Heart right ventricle (tissue), 16 donors: ENCODE measurements around the gene LDLR. TPM values are rescaled to one million over a fixed set of nuclear protein-coding genes. Genes with fewer than 3 reads are reported as not detected.
"Not testable (repeated sequence)": the region's sequence is repeated elsewhere in the genome, so short reads cannot be mapped to it uniquely, and the experiment has no call there.

Experiments
- ATAC-seq, 8 donors: fragments of 200-7000 bp; cut with Tn5 transposase; one replicate each; pipeline ENCODE4 v1.9.1; 2020; ENCODE audit warnings: mild to moderate bottlenecking in 8 of 8, moderate library complexity in 8 of 8, moderate number of reproducible peaks in 1 of 8
- DNase-seq, 2 donors: peaks; one replicate each; pipeline ENCODE4 v3.0.0-alpha.2; 2020
- H3K27ac ChIP-seq, 10 donors: fragments of 200-600 bp; sonication (generic) in 2 of 10; one replicate each; pipeline versions ENCODE4 v1.5.0 to v1.8.0; 2020 to 2022; ENCODE audit warnings: mild to moderate bottlenecking in 3 of 10
- H3K27me3 ChIP-seq, 7 donors: fragments of 200-600 bp; one replicate each; pipeline ENCODE4 v1.8.0; 2021 to 2022; ENCODE audit warnings: mild to moderate bottlenecking in 2 of 7
- H3K36me3 ChIP-seq, 9 donors: fragments of 200-600 bp; sonication (generic) in 1 of 9; one replicate each; pipeline versions ENCODE4 v1.5.0 to v1.8.0; 2020 to 2022; ENCODE audit warnings: mild to moderate bottlenecking in 2 of 9
- H3K4me1 ChIP-seq, 9 donors: fragments of 200-600 bp; sonication (generic) in 1 of 9; one replicate each; pipeline versions ENCODE4 v1.5.0 to v1.8.0; 2020 to 2022; ENCODE audit warnings: mild to moderate bottlenecking in 4 of 9
- H3K4me3 ChIP-seq, 10 donors: fragments of 200-600 bp; sonication (generic) in 2 of 10; one replicate each; pipeline versions ENCODE4 v1.5.0 to v1.8.0; 2020 to 2022; ENCODE audit warnings: mild to moderate bottlenecking in 7 of 10, moderate library complexity in 2 of 10
- H3K9me3 ChIP-seq, 11 donors: fragments of 200-600 bp in 10 of 11; sonication (generic) in 2 of 11; one replicate each; pipeline versions ENCODE4 v1.5.0 to v1.8.0; 2013 to 2022; ENCODE audit warnings: mild to moderate bottlenecking in 2 of 11, control low read depth in 1 of 11, moderate library complexity in 1 of 11
- CTCF ChIP-seq, 9 donors: fragments of 200-600 bp; sonication (generic) in 2 of 9; IDR thresholded peaks; one replicate each; pipeline versions ENCODE4 v1.5.0 to v1.8.0; 2021 to 2022; ENCODE audit warnings: antibody characterized with exemption in 9 of 9, mild to moderate bottlenecking in 5 of 9, moderate library complexity in 1 of 9
- WGBS, 2 donors: extraction: QIAGEN DNeasy Blood & Tissue Kit; methylation state at CpG; one replicate each; pipeline ENCODE4 v1.1.7; 2013; ENCODE audit warnings: inconsistent platforms in 1 of 2; 5-methylcytosine and 5-hydroxymethylcytosine counted together
- intact Hi-C, 10 donors: fragments of 100-400 bp; cut with DNase I; formaldehyde crosslinking; loops; one replicate each; pipeline versions ENCODE4 v1.11.1 to v1.14.2; 2022
- polyA plus RNA-seq, 2 donors: library from polyadenylated mRNA; stranded (reverse); fragments of 200-250 nt; gene quantifications; one replicate each; pipeline ENCODE4 v1.2.3, GENCODE V29; 2013
- total RNA-seq, 10 donors: library from RNA; stranded (reverse); fragmentation: NEBNext Ultra II Directional in 3 of 10; extraction: Animal tissue kit (Norgen Biotek cat#: 25700) in 3 of 10; gene quantifications; one replicate each; pipeline versions ENCODE4 v1.2.1 to v1.2.4, GENCODE V29; 2021 to 2023
- donor health status: Arrhythmogenic right ventricular cardiomyopathy.
- donor health status: ischemic (EF 13 %, LVEDD 7.1; RV severe dilation, severe dysfunction).
- donor health status: healthy with polysubstance abuse.
- donor health status: DM: no; HTN: yes; CAD: no.
- donor health status: DM: no; HTN: no; CAD: no.
- donor health status: ischemic (EF 25% LVEDD 6.9; RV normal size, moderate dysfunction).
- donor health status: ischemic (EF 25% LVEDD 5.7; RV mildly dilated, moderate dysfunction).
- donor health status: healthy.
- donor health status: DM: yes; HTN: yes; CAD: no.
- donor health status: Ischemic cardiomyopathy.
- donor health status: ischemic (EF 35%, LVEDD 5.7; RV mildly dilated, moderate dysfunction).
- donor health status: nonischemic (EF 11% LVEDD 7.7; RV severe dilation, severe dysfunction).
- donor health status: DM: yes; HTN: yes; CAD: no.
- donor health status: PGD.
- donor health status: ischemic (EF 29% LVEDD 5.4; RV normal size, mild dysfunction).
- donor health status: nonischemic (EF 23%, LVEDD 6.1; RV moderate dilation, normal function).

The LDLR gene
- total and polyA plus RNA-seq, 12 donors = 4.5 to 76.1 (median 16.4) TPM

- peaks cover 0 to 11% (median 4%) of the 10 kb centered on the region in 11 donors for H3K9me3 ChIP-seq
- peak; percentile 57 to 60 for DNase-seq
- peaks cover 15 to 78% (median 62%) of the 10 kb centered on the region in 9 donors for H3K4me1 ChIP-seq
- no peak for TF ChIP-seq CTCF (IDR thresholded peaks at IDR 0.05)
- intact Hi-C loops = no loop called here
- peak overlapping the region; percentile 21 to 99 (median 75) for H3K27ac ChIP-seq
- H3K27me3 ChIP-seq = no peaks in the 10 kb centered on the region
- H3K36me3 ChIP-seq = peaks cover 0 to 55% (median 0%) of the 10 kb centered on the region in 9 donors
- WGBS, 2 donors = 65 to 71% methylated on average over 10 of the region's 10 CpGs
- peak overlapping the region in 1 of 10 donors; percentile 2 for H3K4me3 ChIP-seq
- ATAC-seq = peak; percentile 30 to 67 (median 54)
Observed at GRCh38 chr19:11096210-11096841, 7.1 kb downstream of the LDLR start.

DNA sequence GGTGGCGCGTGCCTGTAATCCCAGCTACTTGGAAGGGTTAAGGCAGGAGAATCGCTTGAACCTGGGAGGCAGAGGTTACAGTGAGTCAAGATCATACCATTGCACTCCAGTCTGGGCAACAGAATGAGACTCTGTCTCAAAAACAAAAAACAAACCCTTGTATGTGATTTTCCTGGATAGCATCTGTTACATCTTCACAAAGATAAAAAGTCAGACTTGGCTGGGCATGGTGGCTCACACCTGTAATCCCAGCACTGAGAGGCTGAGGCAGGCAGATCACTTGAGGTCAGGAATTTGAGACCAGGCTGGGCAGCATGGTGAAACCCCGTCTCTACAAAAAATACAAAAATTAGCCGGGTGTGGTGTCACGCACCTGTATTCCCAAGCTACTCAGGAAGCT lies 8.1 kb downstream of the LDLR start:
- H3K36me3 ChIP-seq = peaks cover 0 to 66% (median 1%) of the 10 kb centered on the region in 9 donors
- H3K4me3 ChIP-seq, H3K27me3 ChIP-seq, intact Hi-C loops, DNase-seq, ATAC-seq: not testable (repeated sequence)
- WGBS, 2 donors = 95 to 96% methylated on average over 6 of the region's 6 CpGs
- H3K4me1 ChIP-seq = peaks cover 10 to 68% (median 52%) of the 10 kb centered on the region in 9 donors
- peak overlapping the region in 4 of 10 donors; percentile 78 to 99 (median 96) for H3K27ac ChIP-seq
- H3K9me3 ChIP-seq = peaks cover 0 to 11% (median 4%) of the 10 kb centered on the region in 11 donors

DNA sequence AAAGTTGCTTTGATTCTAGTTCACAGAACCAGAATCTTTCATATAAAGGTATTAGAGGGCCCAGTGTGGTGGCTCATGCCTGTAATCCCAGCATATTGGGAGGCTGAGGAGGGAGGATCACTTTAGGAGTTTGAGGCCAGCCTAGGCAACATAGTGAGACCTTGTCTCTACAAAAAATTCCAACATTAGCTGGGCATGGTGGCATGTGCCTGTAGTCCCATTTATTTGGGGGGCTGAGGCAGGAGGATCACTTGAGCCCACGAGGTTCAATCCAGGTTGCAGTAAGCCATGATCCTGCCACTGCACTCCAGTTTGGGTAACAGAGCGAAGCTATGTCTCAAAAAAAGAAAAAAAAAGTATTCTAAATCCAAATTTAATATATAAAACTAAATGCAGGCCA lies 9.1 kb downstream of the LDLR start:
- Histone ChIP-seq H3K36me3 (peaks cover 0 to 70% (median 9%) of the 10 kb centered on the region in 9 donors), H3K4me3 (no peak overlapping the region), H3K27ac (no peak overlapping the region), H3K27me3 (no peaks in the 10 kb centered on the region), H3K4me1 (peaks cover 4 to 58% (median 43%) of the 10 kb centered on the region in 9 donors), H3K9me3 (peaks cover 0 to 11% (median 4%) of the 10 kb centered on the region in 11 donors)
- intact Hi-C loops = no loop called here
- WGBS, 2 donors = 91 to 94% methylated on average over 2 of the region's 2 CpGs
- TF ChIP-seq CTCF (IDR thresholded peaks at IDR 0.05) = no peak
- DNase-seq (no peak), ATAC-seq (no peak)

DNA sequence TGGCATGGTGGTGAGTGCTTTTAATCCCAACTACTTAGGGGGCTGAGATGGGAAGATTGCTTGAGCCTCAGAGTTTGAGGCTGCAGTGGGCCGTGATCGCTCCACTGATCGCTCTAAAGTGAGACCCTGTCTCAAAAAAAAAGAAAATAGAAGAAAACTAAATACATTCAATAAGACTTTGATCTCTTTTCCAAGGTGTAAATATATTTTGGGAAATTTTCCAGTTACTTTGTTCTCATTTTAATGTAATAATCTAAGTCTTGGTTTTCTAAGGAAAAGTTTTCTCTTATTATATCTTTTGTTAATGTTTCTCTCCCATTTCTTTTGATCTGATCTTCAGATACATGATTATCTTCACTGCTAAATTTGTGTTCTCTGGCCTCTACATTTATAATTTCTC lies 9.6 kb downstream of the LDLR start:
- Histone ChIP-seq H3K4me3 (no peak overlapping the region), H3K36me3 (peaks cover 0 to 76% (median 13%) of the 10 kb centered on the region in 9 donors), H3K4me1 (peaks cover 4 to 53% (median 38%) of the 10 kb centered on the region in 9 donors), H3K27ac (no peak overlapping the region), H3K27me3 (no peaks in the 10 kb centered on the region), H3K9me3 (peaks cover 0 to 11% (median 4%) of the 10 kb centered on the region in 11 donors)
- intact Hi-C loops = no loop called here
- DNase-seq (no peak), ATAC-seq (no peak)
- no peak for TF ChIP-seq CTCF (IDR thresholded peaks at IDR 0.05)
- 86 to 88% methylated on average over 3 of the region's 3 CpGs for WGBS, 2 donors

DNA sequence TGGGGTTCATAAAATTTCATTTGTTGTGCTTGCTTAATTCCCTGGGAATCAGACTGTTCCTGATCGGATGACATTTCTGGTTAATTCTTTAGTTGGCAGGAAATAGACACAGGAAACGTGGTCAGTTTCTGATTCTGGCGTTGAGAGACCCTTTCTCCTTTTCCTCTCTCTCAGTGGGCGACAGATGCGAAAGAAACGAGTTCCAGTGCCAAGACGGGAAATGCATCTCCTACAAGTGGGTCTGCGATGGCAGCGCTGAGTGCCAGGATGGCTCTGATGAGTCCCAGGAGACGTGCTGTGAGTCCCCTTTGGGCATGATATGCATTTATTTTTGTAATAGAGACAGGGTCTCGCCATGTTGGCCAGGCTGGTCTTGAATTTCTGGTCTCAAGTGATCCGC lies 10.8 kb downstream of the LDLR start:
- H3K9me3 ChIP-seq = peaks cover 0 to 11% (median 4%) of the 10 kb centered on the region in 11 donors
- H3K27ac ChIP-seq = peak overlapping the region in 4 of 10 donors; percentile 1 to 45 (median 20)
- ATAC-seq (no peak), DNase-seq (no peak)
- 59 to 62% methylated on average over 12 of the region's 12 CpGs for WGBS, 2 donors
- H3K4me1 ChIP-seq = peaks cover 4 to 41% (median 26%) of the 10 kb centered on the region in 9 donors
- no peaks in the 10 kb centered on the region for H3K27me3 ChIP-seq
- intact Hi-C loops = loop anchor here in 2 of 10 donors (5.0 to 10.0 kb wide), 2 partner anchors 63 to 65 kb away; no protein-coding TSS in a partner anchor
- peaks cover 0 to 79% (median 15%) of the 10 kb centered on the region in 9 donors for H3K36me3 ChIP-seq
- no peak for TF ChIP-seq CTCF (IDR thresholded peaks at IDR 0.05)
- no peak overlapping the region for H3K4me3 ChIP-seq
